ENCODE measurements around the gene FOXA3.

FOXA3 gene

DNA sequence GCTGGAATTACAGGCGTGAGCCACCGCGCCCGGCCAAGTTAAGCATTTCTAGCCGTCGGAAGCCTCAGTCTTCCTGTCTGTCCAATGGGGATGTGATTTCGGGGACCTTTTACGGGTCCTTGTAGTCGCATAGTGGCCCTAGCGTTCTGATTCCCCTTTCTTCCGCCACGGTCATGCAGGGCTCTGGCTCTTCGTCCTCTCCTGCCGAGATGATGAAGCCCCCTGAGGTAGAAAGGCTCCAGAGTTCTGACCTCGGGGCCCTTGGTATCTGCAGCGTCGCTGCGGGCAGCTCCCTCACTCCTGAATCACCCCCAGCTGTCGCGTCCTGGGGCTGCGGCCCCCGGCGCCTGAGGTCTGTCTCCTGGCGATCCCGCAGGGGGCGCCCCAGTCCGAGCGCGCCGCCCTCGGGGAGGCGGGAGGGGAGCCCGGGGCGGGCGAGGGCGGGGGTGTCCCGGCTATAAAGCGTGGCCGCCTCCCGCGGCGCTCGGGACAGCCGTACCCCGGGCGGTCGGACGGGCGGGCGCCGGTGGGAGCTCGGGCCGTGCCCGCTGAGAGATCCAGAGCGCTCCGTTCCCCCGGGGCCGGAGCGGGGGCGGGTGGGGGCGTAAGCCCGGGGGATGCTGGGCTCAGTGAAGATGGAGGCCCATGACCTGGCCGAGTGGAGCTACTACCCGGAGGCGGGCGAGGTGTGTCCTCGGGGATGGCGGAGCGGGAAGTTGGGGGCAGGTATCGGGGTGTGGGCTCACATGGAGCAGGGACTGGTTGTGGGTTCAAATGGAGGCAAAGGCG is at the start of gene FOXA3:
TSS of gene FOXA3 (plus strand) at position 487 of the 789 bp plus-strand sequence. CDS start at position 618, 131 bp downstream.
- DNase-seq (ENCODE audit: insufficient read length, low spot score) (peak; percentile 75), FAIRE-seq (no peak)

DNA sequence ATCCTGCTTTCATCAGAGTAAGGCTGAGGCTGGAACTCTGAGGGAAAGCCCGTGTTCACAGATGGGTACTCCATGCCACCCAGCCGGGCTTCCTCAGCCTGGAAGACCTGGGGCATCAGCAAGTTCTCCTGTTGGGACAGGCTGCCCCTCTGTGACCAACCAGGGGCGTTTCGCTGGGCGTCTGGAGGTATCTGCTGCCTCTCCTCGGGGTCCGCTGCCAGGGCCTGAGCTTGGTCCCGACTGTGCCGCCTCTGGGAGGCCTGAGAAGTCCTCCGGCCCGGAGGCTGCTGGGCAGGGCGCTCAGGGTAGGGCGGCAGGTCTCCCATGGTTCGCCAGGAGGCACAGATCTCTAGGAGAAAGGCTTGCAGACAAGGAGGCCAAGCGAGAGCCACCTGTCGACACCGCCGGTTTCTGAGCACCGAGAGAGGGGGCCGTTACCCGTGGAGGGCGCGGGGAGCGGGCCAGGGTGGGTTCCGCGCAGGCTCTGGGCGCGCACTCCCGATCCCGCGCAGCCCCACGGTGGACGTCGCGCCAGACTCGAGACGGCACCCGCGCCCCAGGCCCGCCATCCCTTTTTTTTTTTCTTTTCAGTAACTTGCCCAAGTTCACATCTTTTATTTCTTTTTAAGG is 49.2 kb upstream of the FOXA3 start, which contains the start of gene RSPH6A:
TSS of gene RSPH6A (minus strand) at position 458 of the 630 bp plus-strand sequence. CDS start at position 326, 132 bp downstream.
- no peak for DNase-seq (ENCODE audit: insufficient read length, low spot score)
- no peak for FAIRE-seq

DNA sequence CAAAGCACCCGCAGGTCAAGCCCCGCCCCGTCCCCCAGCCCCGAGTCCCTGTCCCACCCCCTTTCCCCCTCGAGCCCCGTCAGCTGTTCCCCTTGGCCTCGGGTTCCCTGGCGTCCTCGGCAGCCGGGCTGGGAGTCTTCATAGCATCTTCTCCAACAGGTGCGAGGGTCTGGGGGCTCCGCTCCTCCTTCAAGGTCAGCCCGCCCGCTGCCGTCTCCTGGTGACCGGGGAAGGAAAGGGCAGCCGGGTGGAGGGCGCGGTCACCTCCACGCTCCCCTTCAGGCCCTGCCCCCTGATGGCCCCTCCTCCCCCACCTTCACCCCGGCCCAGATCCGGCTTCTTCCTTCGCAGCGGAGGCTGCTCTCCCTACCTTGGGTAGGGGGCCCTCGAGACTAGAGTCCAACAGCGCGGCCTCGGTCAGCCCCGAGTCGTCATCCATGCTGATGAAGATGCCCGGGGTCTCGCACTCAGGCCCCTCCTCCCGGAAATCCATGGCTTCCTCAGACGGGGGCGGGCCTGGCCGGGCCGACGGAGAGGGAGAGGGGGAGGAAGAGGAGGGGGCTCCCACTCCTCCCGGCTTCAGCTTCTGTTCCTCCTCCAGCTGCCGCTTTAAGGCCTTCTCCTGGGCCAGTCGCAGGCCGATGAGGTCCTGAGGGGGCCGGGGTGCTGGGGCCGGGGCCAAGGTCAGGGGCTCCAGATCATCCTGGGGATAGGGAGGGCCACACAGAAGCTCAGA is 48.5 kb upstream of the FOXA3 start:
- DNase-seq (ENCODE audit: insufficient read length, low spot score) (no peak), FAIRE-seq (no peak)

DNA sequence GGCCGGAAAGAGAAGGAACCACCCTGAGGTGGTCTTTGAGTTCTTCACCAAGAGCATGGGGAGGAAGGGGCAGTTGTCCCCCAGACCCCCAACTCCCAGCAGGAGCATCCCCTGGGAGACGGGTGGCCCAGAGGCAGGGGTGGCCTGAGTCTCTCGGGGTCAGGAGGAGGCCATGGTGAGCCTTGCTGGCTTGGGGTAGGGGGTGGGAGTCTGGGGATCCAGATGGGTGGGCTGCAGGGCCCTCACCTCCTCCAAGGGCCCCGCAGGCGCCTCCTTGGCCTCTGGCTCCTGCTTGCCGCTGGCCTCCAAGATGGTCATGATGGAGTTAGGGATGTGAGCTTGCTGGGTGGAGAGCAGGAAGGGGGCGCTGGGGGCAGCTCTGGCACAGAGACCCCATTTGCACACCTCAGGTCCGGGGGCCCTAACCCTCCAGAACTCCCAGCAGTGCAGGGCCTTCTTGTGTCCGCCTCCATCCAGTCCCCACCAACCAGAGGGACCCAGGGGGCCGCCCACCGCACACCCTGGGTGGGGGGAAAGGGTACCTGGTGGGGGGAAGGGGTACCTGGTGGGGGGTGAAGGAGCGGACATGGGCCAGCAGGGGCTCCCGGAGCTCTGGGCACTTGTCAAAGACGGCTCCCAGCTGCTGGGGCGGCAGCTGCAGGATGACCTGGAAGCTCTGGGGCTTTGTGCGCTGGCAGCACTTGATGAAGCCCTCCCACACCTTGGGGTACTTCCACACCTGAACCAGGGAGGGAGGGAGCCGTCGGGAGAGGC is 47.7 kb upstream of the FOXA3 start:
- FAIRE-seq (no peak), DNase-seq (ENCODE audit: insufficient read length, low spot score) (no peak)

DNA sequence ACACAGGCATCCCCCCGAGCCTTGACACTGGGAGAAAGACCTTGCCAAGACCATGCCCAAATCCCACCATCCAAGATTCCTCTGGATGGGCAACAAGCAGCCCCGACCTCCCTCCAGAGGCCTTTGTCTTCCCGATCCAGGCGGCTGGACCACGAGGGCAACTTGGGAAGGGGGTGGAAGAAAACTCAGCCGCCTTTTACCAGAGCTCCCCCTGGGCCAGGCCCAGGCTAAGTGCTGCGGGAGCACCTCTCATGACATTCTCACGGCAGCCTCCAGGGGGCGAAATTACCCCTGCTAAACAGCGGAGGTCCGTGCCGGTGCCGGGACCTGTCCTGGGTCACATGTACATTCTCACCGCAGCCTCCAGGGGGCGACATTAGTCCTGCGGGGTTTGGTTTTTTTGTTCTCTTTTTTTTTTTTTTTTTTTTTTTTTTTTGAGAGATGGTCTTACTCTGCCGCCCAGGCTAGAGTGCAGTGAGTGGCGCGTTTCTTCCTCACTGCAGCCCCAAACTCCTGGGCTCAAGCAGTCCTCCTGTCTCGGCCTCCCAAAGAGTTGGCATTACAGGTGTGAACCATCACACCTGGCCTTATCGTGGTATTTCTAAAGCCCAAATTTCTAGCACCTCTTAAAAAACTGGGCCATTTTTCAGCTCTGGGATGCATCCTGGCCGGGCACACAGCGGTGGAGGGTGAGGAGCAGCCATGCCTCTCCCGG is 47.0 kb upstream of the FOXA3 start:
- peak; percentile 100 for DNase-seq (ENCODE audit: insufficient read length, low spot score)
- peak; percentile 97 for FAIRE-seq

DNA sequence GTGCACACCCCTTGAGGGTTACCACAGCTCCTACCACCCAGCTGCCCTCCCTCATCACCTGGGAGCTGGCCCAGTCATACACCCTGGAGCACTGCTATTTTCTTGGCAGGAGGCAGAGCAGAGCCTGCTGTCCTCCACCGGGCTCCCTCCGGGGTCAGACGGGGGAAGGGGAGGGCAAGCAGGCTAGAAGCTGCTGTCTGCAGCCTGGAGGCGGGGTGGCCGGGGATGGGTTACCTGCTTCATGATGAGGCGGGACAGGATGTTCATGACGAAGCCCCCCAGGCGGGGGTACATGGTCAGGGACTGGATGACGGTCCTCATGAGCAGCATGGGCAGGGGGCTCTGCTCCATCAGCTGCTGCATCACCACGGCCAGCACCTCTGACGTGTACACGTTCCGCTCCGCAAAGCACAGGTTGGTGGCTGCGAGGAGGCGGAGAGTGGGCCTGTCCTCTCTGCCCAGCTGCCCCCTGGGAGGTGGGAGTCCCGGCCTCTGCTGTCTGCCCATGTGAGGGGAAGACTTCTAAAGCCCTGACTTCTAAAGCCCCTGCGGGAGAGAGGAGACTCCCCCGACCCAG is 46.3 kb upstream of the FOXA3 start:
- FAIRE-seq (no peak), DNase-seq (ENCODE audit: insufficient read length, low spot score) (no peak)

DNA sequence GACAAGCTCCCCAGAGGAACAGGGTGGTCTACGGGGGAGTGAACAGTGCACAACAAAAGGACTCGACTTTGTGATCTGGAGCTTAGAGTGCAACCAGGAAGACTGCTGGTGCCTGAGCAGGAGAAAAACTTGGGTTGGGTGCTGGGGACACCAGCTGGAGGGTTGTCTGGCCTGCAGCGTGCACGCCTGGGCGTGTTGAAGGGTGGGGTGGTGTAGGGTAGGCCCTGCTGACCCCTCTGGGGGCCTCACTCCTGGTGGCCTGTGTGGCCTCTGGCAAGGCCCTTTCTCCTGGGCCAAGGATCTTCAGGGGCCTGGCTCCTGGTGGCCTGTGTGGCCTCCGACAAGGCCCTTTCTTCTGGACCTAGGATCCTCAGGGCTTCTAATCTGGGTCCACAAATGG is 44.4 kb upstream of the FOXA3 start:
- FAIRE-seq (no peak), DNase-seq (ENCODE audit: insufficient read length, low spot score) (no peak)

DNA sequence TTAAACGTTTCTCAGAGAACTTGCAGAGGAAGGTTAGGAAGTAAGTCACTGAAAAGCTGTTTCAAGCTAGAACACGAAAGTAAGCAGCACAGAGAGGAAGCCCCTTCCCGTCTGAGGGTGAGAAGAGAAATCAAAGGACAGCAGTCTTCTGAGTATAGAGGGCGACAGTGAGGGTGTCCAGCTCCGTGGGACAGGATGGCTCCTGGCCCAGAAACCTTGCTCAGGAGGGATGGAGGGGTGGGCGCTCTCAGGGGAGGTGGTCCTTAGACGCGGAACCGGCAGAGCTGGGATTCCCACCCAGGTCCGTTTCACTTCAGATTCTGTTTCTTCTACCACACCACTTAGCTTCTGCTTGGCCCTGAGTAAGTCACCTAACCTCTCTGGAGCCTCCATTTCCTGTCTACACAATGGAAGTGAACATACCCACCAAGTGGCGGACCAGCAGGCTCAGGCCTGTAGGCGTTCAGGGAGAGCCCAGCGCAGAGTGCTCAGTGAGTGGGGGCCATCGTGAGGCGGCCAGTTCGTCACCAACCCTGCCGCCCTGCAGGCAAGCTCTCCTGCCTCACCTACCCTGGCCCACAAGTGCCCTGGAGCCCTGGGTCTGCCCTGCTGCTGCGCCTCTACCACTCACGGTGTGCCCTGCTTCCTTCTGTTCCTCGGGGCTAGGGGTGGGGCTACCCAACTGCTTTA is 43.6 kb upstream of the FOXA3 start:
- DNase-seq (ENCODE audit: insufficient read length, low spot score) (no peak), FAIRE-seq (no peak)

DNA sequence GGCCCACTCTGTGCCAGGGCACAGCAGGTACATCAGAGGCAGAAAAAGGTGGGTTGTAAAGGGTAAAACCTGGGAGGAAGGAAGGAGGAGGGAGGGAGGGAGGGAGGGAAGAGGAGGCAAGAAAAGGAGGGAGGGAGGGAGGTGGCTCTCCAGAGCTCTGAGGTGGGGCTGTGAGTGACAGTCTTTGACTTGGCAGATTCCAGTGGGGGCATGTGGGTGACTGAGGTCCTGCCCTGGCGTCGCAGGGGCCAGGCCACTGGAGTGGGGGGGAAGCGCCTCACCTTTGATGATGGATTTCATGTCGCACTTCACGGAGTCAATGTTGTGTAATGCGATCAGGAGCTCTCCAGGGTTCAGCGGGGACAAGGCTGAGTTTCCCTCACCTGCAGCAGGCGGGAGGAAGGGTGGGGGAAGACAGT is 43.0 kb upstream of the FOXA3 start:
- FAIRE-seq (no peak), DNase-seq (ENCODE audit: insufficient read length, low spot score) (no peak)

DNA sequence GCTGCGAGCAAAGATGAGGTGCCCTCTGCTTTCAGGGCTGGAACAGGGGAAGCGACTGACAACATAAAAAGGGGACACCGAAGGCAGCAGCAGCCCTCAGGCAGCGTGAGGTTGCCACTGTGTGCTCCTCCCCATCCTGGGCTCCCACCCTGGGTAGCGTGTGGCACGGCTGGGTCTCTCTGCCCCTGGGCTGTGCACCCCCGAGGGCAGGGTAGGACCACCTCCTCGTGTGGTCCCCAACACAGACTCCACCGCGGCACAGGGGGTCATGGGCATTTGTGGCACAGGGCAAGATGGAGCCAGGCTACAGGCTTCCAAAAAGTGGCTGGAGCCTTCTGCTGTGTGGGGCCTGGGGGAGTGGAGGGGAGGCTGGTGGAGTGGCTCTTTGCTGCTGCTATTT is 42.6 kb upstream of the FOXA3 start:
- FAIRE-seq: no peak

DNA sequence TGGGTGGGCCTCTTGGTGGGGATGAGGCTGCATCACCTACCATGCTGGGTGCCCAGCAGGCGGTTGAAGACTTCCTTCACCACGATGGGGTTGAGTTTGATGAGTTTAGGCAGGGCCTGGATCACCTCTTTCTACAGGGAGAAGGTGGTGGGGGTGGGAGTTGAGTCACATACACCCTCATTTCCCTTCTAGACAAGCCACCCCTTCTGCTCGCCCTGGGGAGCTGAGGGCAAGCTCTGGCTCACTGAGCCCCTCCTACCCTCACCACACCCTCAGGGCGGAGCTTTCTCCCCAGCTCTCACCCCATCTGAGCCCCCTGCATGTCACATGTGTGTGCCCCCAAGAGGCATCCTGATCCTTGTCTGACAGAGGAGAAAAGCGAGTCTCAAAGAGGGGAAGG is 41.4 kb upstream of the FOXA3 start:
- no peak for DNase-seq (ENCODE audit: insufficient read length, low spot score)
- no peak for FAIRE-seq

More for the DNA sequence above, 42.6 kb upstream of the FOXA3 start:
- DNase-seq (ENCODE audit: insufficient read length, low spot score): no peak

DNA sequence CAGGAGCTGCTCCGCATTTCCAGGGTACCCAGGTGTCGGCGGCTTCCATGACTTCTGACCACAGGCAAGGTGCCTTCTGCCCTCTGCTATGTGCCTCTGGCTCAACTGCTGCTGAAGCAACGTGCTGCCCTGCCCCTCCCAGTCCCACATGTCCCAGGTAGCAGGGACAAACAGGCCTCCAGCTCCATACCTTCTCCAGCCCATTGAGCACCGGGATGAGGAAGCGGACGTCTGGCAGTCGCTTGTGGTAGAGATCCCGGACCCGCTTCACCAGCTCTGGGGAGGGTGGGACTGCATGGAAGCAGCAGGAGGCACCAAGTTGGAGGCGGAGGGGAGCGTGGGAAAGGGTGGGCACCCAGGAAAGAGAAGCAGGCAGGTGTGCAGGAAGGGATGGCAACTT is 40.9 kb upstream of the FOXA3 start:
- DNase-seq (ENCODE audit: insufficient read length, low spot score) (no peak), FAIRE-seq (no peak)

DNA sequence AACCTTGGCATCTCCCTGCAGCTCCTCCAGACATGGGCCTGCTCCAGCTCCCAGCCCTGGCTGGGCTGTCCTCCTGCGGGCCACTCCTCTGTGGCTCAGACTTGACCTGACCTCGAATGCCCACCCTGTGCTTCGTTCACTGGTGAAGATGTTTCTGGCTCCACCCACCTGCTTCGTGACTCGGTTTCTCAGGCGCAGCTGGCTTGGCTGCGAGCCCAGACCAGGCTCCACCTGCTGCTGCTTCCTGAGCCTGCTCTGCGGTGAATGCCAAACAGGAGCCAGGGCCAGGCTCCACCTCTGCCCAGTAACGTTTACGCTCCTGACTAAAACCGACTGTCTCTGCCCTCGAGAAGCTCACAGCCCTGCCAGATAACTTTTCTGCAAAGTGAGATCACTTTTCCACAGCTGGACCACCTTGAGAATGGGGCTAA is 40.1 kb upstream of the FOXA3 start:
- DNase-seq (ENCODE audit: insufficient read length, low spot score) (no peak), FAIRE-seq (no peak)

DNA sequence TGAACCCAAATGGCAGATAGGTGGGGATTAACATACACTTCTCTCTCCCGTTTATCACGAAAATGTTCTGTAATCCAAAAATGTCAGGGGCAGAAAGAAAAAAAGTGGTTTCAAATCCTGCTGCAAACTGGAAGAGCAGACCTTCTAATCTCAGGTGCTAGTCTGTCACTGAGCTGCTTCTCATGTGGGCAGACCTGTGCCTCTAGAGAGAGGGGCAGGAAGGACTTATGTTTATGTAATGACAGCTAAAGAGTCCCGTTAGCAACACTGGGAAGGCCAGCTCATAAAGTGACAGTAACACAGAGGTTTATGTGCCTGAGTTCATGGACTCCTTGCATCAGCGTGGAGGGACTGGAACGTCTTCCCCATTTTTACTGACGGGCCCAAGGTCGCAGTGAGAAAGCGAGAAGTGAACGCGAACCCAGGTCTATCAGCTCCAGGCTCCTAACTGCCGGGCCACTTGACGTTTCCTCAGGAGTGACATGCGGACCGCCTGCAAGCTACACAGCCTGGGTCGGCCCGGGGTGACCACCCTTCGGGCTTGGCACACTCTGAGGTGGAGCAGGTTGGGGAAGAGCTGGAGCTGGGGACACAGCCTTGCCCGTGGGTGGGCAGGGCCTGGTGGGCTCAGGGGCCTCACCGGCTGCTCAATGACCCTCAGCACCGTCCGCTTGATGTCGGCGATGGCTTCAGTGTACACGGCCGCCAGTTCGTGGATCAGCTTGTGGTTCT is 39.4 kb upstream of the FOXA3 start:
- no peak for FAIRE-seq
- no peak for DNase-seq (ENCODE audit: insufficient read length, low spot score)

DNA sequence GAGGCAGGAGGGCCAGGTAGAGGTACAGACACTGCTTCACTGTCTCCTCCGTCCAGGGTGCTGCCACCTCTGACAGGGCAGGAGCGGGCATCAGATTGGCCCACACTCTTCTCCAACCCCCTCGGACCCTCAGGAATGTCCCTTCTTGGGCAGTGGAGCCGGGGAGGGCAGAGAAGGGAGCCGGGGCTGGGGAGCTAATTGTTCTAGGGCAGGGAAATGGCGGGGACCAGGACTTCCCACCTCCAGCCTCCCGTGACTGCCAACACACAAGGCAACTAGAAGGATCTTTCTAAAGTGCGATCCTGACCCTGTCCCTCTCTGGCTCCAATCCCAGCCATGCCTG is 38.9 kb upstream of the FOXA3 start:
- DNase-seq (ENCODE audit: insufficient read length, low spot score): no peak
- FAIRE-seq: no peak

DNA sequence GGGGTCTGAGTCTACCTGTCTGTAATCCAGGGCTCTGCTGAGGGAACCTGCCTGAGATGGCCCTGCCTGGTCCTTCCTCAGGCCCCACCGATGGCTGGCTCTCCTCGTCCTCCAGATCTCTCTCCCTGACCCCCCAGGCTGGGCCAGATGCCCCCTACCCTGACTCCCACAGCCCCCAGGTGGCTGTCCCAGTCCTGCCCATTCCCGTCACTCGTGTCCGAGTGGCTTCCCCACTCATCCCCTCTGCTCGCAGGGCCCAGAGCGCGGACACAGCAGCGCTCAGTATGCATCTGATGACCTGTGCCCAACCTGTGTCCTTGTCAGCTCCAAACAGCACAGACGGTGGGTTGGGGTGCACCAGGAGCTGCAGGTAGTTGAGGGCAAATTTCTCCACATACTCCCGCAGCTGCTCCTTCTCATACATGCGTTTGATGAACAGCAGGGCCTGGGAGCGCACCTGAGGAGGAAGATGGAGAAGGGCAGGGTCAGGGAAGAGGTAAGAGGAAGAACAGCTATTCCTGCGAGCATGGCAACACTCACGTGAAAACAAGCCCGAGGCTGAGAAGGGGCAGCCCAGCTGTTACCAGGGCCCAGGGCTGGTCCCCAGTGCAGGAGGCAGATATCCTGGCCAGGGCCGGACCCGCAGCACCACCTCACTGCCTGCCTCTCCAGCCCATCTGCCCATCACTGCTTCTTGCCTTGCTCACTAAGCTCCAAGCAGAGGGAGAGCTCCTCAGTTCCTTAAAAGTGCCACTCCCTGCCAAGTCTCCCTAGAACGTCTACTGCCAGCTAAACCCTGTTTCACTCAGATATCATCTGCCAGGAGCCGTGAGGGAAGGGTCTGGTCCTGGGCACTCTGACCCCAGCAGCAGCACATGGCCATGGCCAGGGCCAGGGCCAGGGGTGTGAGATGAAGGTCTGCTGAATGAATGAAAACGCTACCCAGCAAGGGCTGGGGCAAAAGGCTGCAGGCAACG is 37.9 kb upstream of the FOXA3 start:
- DNase-seq (ENCODE audit: insufficient read length, low spot score): no peak
- no peak for FAIRE-seq

DNA sequence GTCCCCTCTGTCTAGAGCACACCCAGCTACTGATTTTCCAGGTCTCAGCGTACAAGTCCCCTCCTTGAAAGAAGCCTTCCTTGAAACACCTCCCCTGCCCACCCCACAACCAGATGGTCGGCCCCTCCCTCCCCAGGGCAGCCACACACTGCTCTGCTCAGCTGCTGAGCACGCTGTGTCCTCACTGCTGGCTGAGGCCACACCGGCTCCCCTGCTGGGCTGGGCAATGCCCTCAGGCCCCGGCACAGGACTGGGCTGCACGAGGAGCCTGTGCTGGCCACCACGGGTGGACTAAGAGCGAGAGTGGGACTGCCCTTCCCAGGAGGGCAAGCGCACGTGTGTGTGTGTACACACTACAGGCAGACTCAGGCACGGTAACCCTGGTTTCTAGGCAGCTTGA is 37.2 kb upstream of the FOXA3 start:
- FAIRE-seq (no peak), DNase-seq (ENCODE audit: insufficient read length, low spot score) (no peak)
